Ovary (tissue), 9 donors: ENCODE results near the gene DNM1. TPM values are rescaled to one million over a fixed set of nuclear protein-coding genes. Genes with fewer than 3 reads are reported as not detected.

Source experiments
- DNase-seq, 5 donors: peaks; one replicate each; pipeline ENCODE4 v3.0.0-alpha.2; 2019 to 2020
- H3K27ac ChIP-seq, 2 donors: fragments of 200-600 bp; one replicate each; pipeline versions ENCODE4 v1.5.1 to v1.8.0; 2019 to 2022
- H3K27me3 ChIP-seq: fragments of 200-600 bp; one replicate; pipeline ENCODE4 v1.8.0; 2022
- H3K36me3 ChIP-seq: fragments of 200-600 bp; sonication (generic); one replicate; pipeline ENCODE4 v1.5.1; 2019
- H3K4me1 ChIP-seq: one replicate; pipeline ENCODE4 v1.8.1; 2013; ENCODE audit warnings: mild to moderate bottlenecking, moderate library complexity; ENCODE audit not compliant: insufficient read depth
- H3K4me3 ChIP-seq: fragments of 200-600 bp; sonication (generic); one replicate; pipeline ENCODE4 v1.5.1; 2017
- H3K9me3 ChIP-seq, 2 donors: fragments of 200-600 bp in 1 of 2; sonication (generic) in 1 of 2; one replicate each; pipeline versions ENCODE4 v1.5.1 to v1.8.1; 2013 to 2019; ENCODE audit warnings: mild to moderate bottlenecking in 1 of 2, moderate library complexity in 1 of 2
- CTCF ChIP-seq, 3 donors: fragments of 450-650 bp in 2 of 3; fragments of 200-600 bp in 1 of 3; IDR thresholded peaks; one replicate each; pipeline versions ENCODE4 v1.5.1 to v1.8.0; 2016 to 2022; ENCODE audit warnings: antibody characterized with exemption in 3 of 3, mild to moderate bottlenecking in 1 of 3
- EP300 ChIP-seq: sonication (generic); formaldehyde crosslinking; IDR thresholded peaks from one replicate; pipeline ENCODE4 v1.6.1; 2017; ENCODE audit warnings: antibody characterized with exemption
- POLR2A ChIP-seq: fragments of 450-650 bp; IDR thresholded peaks from one replicate; pipeline ENCODE4 v1.6.1; 2017; ENCODE audit warnings: antibody characterized with exemption, mild to moderate bottlenecking, moderate library complexity
- WGBS, 3 donors: extraction: QIAGEN DNeasy Blood & Tissue Kit in 1 of 3; methylation state at CpG; one replicate each; pipeline versions ENCODE4 v1.1.5 to v1.1.7; 2013 to 2017; 5-methylcytosine and 5-hydroxymethylcytosine counted together
- intact Hi-C, 4 donors: fragments of 100-400 bp; cut with DNase I; formaldehyde crosslinking; loops; one replicate each; pipeline versions ENCODE4 v1.11.0 to v1.15.1; 2022 to 2023
- polyA plus RNA-seq, 2 donors: library from polyadenylated mRNA; stranded (reverse); fragments of 200-250 nt in 1 of 2; fragments of 350-450 nt in 1 of 2; fragmentation: Illumina TruSeq in 1 of 2; extraction: RNeasy Lipid Tissue Mini Kit (QIAGEN cat#74804) in 1 of 2; gene quantifications; one replicate each; pipeline ENCODE4 v1.2.3, GENCODE V29; 2013 to 2014
- total RNA-seq, 7 donors: library from RNA; depleted of rRNA in 2 of 7; stranded (reverse); fragments of >200 nt in 2 of 7; fragmentation: NEBNext Ultra II Directional in 3 of 7; extraction: Animal tissue kit (Norgen Biotek cat#: 25700) in 3 of 7; gene quantifications; one replicate each; pipeline versions ENCODE4 v1.1.0 to v1.2.4, GENCODE V29; 2016 to 2023
- donor health status: DM: no; HTN: no; CAD: no; lungs with moderate emphysema.
- donor health status: DM: no; HTN: no; CAD: no.
- donor health status: Bipolar disorder and iron deficiency.
- donor health status: DM: yes; HTN: yes; CAD: no.
- donor health status: DM: no; HTN: no; CAD: no.
- donor health status: DM: yes; HTN: yes; CAD: no.

The DNM1 gene
- total and polyA plus RNA-seq, 9 donors, result 1.2 to 10.4 (median 4.6) TPM

GRCh38 chr9:128214571-128215490 is 11.7 kb downstream of the DNM1 start:
- Histone ChIP-seq H3K4me1 (peaks cover 3% of the 10 kb centered on the region), H3K9me3 (no peaks in the 10 kb centered on the region), H3K4me3 (no peak overlapping the region), H3K27me3 (no peaks in the 10 kb centered on the region), H3K27ac (no peak overlapping the region), H3K36me3 (no peaks in the 10 kb centered on the region)
- no peak for TF ChIP-seq CTCF (IDR thresholded peaks at IDR 0.05)
- TF ChIP-seq POLR2A, result no peak
- TF ChIP-seq EP300, result no peak
- intact Hi-C loops, result no loop called here
- no peak for DNase-seq
- 62 to 67% (median 67%) methylated on average over 21 of the region's 21 CpGs for WGBS, 3 donors

GRCh38 chr9:128215491-128216409 is 12.6 kb downstream of the DNM1 start:
- Histone ChIP-seq H3K27me3 (no peaks in the 10 kb centered on the region), H3K4me3 (no peak overlapping the region), H3K36me3 (no peaks in the 10 kb centered on the region), H3K4me1 (peaks cover 3% of the 10 kb centered on the region), H3K27ac (no peak overlapping the region), H3K9me3 (no peaks in the 10 kb centered on the region)
- WGBS, 3 donors, result 23 to 28% (median 24%) methylated on average over 10 of the region's 10 CpGs
- no peak for DNase-seq
- intact Hi-C loops, result no loop called here
- no peak for TF ChIP-seq CTCF (IDR thresholded peaks at IDR 0.05)
- TF ChIP-seq POLR2A, result no peak
- no peak for TF ChIP-seq EP300

GRCh38 chr9:128216781-128217553 is 13.8 kb downstream of the DNM1 start:
- H3K27me3 ChIP-seq, result no peaks in the 10 kb centered on the region
- DNase-seq, result no peak

More at GRCh38 chr9:128216781-128217553, 13.8 kb downstream of the DNM1 start:
- peaks cover 3% of the 10 kb centered on the region for H3K4me1 ChIP-seq
- TF ChIP-seq EP300, result no peak
- no peak for TF ChIP-seq POLR2A
- no peak for TF ChIP-seq CTCF (IDR thresholded peaks at IDR 0.05)
- no peak overlapping the region for H3K27ac ChIP-seq
- 76 to 84% (median 84%) methylated on average over 16 of the region's 16 CpGs for WGBS, 3 donors
- H3K4me3 ChIP-seq, result no peak overlapping the region
- H3K9me3 ChIP-seq, result no peaks in the 10 kb centered on the region
- no peaks in the 10 kb centered on the region for H3K36me3 ChIP-seq
- intact Hi-C loops, result no loop called here
